ENCODE results near the gene SLC6A5.

Gene SLC6A5

GRCh38 chr11:20654038-20654437 lies 54.6 kb downstream of the SLC6A5 start:
- TF ChIP-seq CTCF (IDR thresholded peaks at IDR 0.05; ENCODE audit: low read depth, low read length) = no peak
- no peak overlapping the region for H3K4me3 ChIP-seq (ENCODE audit: low read depth, low read length)

GRCh38 chr11:20656901-20657300 lies 57.5 kb downstream of the SLC6A5 start:
- no peak overlapping the region for H3K4me3 ChIP-seq (ENCODE audit: low read depth, low read length)
- no peak for TF ChIP-seq CTCF (IDR thresholded peaks at IDR 0.05; ENCODE audit: low read depth, low read length)

- no peak for TF ChIP-seq CTCF (IDR thresholded peaks at IDR 0.05; ENCODE audit: low read depth, low read length)
- H3K4me3 ChIP-seq (ENCODE audit: low read depth, low read length) = no peak overlapping the region
Measured at GRCh38 chr11:20658135-20658534, 58.7 kb downstream of the SLC6A5 start.

- no peak for TF ChIP-seq CTCF (IDR thresholded peaks at IDR 0.05; ENCODE audit: low read depth, low read length)
Measured at GRCh38 chr11:20661445-20661844, 62.0 kb downstream of the SLC6A5 start.

GRCh38 chr11:20661850-20662249 lies 62.4 kb downstream of the SLC6A5 start:
- no peak overlapping the region for H3K4me3 ChIP-seq (ENCODE audit: low read depth, low read length)
- no peak for TF ChIP-seq CTCF (IDR thresholded peaks at IDR 0.05; ENCODE audit: low read depth, low read length)

More at GRCh38 chr11:20661445-20661844, 62.0 kb downstream of the SLC6A5 start:
- no peak overlapping the region for H3K4me3 ChIP-seq (ENCODE audit: low read depth, low read length)

- H3K4me3 ChIP-seq (ENCODE audit: low read depth, low read length) = no peak overlapping the region
- TF ChIP-seq CTCF (IDR thresholded peaks at IDR 0.05; ENCODE audit: low read depth, low read length) = no peak
Measured at GRCh38 chr11:20668131-20668809, 68.9 kb downstream of the SLC6A5 start.

GRCh38 chr11:20668844-20669819 lies 69.7 kb downstream of the SLC6A5 start, which contains the start of gene NELL1:
Gene NELL1 (plus strand): TSS chr11:20669586.
- H3K4me3 ChIP-seq (ENCODE audit: low read depth, low read length) = no peak within 1 kb of the TSS
- no peak for TF ChIP-seq CTCF (IDR thresholded peaks at IDR 0.05; ENCODE audit: low read depth, low read length)

All from WI38 (cell line).